HG03196 (cell line): ENCODE data around the gene ELOVL4.

Experiments used
- ATAC-seq: cut with Tn5 transposase; IDR thresholded peaks from one replicate; pipeline ENCODE4 v1.9.1; 2021; ENCODE audit not compliant: unreplicated experiment

The ELOVL4 gene

GRCh38 chr6:79947191-79948186 lies at the start of gene ELOVL4:
Gene ELOVL4 (minus strand): TSS chr6:79947553. CDS start chr6:79947279, 274 bp downstream.
- no peak for ATAC-seq

GRCh38 chr6:79993911-79994309 lies 46.6 kb upstream of the ELOVL4 start:
- no peak for ATAC-seq

GRCh38 chr6:79993012-79993910 lies 45.9 kb upstream of the ELOVL4 start:
- no peak for ATAC-seq

- ATAC-seq = no peak
Observed at GRCh38 chr6:79989641-79990040, 42.3 kb upstream of the ELOVL4 start.

- ATAC-seq = no peak
Observed at GRCh38 chr6:79985128-79985527, 37.8 kb upstream of the ELOVL4 start.

- ATAC-seq = peak; percentile 56
Observed at GRCh38 chr6:79984261-79984660, 36.9 kb upstream of the ELOVL4 start.

- ATAC-seq = no peak
Observed at GRCh38 chr6:79981652-79982051, 34.3 kb upstream of the ELOVL4 start.

GRCh38 chr6:79971193-79971592 lies 23.8 kb upstream of the ELOVL4 start:
- no peak for ATAC-seq

- ATAC-seq = no peak
Observed at GRCh38 chr6:79969784-79970183, 22.4 kb upstream of the ELOVL4 start.

- ATAC-seq = no peak
Observed at GRCh38 chr6:79967178-79967577, 19.8 kb upstream of the ELOVL4 start.

GRCh38 chr6:79964607-79965081 lies 17.3 kb upstream of the ELOVL4 start:
- ATAC-seq = no peak

GRCh38 chr6:79954849-79955248 lies 7.5 kb upstream of the ELOVL4 start:
- no peak for ATAC-seq

- ATAC-seq = no peak
Observed at GRCh38 chr6:79949233-79949632, 1.9 kb upstream of the ELOVL4 start.

- no peak for ATAC-seq
Observed at GRCh38 chr6:79946272-79947190, 822 bp downstream of the ELOVL4 start.

- no peak for ATAC-seq
Observed at GRCh38 chr6:79943133-79943532, 4.2 kb downstream of the ELOVL4 start.

- ATAC-seq = no peak
Observed at GRCh38 chr6:79941489-79942151, 5.7 kb downstream of the ELOVL4 start.

GRCh38 chr6:79928478-79928998 lies 18.8 kb downstream of the ELOVL4 start:
- ATAC-seq = no peak

- ATAC-seq = no peak
Observed at GRCh38 chr6:79927758-79928157, 19.6 kb downstream of the ELOVL4 start.

GRCh38 chr6:79923270-79923669 lies 24.1 kb downstream of the ELOVL4 start:
- ATAC-seq = no peak

GRCh38 chr6:79922018-79922417 lies 25.3 kb downstream of the ELOVL4 start:
- ATAC-seq = no peak
